Hepatocyte (in vitro differentiated cells): ENCODE results near the gene SNX18.

Source experiments
- EZH2 ChIP-seq: fragments of 200-600 bp; sonication (generic); IDR thresholded peaks from 2 replicates; pipeline ENCODE4 v1.6.1; 2016; ENCODE audit warnings: antibody characterized with exemption, mild to moderate bottlenecking, borderline replicate concordance
- TF ChIP-seq, protein P1 (sequence below): fragments of 200-600 bp; sonication (generic); IDR thresholded peaks from 2 replicates; pipeline ENCODE4 v1.5.1; 2016; ENCODE audit warnings: antibody characterized with exemption, mild to moderate bottlenecking; ENCODE audit not compliant: poor library complexity

DNA sequence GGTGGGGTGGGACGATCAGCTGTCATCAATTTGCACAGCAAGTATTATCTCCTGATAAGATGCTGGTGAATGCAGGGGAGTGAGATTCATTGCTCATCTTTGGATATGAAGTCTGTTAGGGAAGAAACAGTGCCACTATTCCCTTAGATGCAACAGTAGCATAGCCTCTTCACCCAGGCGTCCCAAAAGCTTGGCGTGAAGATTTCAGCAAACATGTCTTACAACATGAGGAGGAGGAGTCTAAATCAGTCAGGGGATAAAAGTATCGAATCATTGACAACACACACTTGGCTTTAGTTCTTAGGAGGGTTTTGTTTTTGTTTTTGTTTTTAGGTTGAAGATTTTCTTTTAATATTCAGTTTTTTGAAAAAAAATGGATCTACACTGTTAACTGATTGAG, 26.5 kb downstream of the SNX18 start:
- TF ChIP-seq, protein P1, sequence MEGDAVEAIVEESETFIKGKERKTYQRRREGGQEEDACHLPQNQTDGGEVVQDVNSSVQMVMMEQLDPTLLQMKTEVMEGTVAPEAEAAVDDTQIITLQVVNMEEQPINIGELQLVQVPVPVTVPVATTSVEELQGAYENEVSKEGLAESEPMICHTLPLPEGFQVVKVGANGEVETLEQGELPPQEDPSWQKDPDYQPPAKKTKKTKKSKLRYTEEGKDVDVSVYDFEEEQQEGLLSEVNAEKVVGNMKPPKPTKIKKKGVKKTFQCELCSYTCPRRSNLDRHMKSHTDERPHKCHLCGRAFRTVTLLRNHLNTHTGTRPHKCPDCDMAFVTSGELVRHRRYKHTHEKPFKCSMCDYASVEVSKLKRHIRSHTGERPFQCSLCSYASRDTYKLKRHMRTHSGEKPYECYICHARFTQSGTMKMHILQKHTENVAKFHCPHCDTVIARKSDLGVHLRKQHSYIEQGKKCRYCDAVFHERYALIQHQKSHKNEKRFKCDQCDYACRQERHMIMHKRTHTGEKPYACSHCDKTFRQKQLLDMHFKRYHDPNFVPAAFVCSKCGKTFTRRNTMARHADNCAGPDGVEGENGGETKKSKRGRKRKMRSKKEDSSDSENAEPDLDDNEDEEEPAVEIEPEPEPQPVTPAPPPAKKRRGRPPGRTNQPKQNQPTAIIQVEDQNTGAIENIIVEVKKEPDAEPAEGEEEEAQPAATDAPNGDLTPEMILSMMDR: no peak
- TF ChIP-seq EZH2: no peak
